Islet precursor cell (in vitro differentiated cells): ENCODE results near the gene PIGT.

Experiments
- DNase-seq: peaks from one replicate; pipeline ENCODE4 v3.0.0-alpha.2; 2018

Gene PIGT

GRCh38 chr20:45415822-45416637 is at the start of gene PIGT:
PIGT (plus strand) TSS chr20:45416141; CDS start chr20:45416157, 16 bp downstream.
- DNase-seq, result peak; percentile 91

- no peak for DNase-seq
These were observed 49.7 kb upstream of the PIGT start for GRCh38 chr20:45366192-45366591.

DNA sequence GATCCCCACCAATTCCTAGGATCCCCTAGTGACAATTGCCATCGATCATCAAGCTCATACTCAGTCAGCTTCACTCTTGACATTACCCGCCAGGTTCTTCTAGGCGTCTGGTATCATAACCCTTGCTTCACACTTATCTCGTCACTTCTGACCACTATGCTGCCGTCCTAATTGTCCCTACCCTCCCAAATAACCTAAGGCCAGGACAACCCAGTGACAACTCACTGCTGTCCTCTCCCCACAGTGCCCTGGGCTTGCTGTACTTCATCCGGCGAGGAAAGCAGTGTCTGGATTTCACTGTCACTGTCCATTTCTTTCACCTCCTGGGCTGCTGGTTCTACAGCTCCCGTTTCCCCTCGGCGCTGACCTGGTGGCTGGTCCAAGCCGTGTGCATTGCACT is 49.3 kb upstream of the PIGT start:
- DNase-seq, result no peak

GRCh38 chr20:45367126-45367525 is 48.8 kb upstream of the PIGT start:
- no peak for DNase-seq

- no peak for DNase-seq
These were observed 47.5 kb upstream of the PIGT start for GRCh38 chr20:45368221-45368980.

DNA sequence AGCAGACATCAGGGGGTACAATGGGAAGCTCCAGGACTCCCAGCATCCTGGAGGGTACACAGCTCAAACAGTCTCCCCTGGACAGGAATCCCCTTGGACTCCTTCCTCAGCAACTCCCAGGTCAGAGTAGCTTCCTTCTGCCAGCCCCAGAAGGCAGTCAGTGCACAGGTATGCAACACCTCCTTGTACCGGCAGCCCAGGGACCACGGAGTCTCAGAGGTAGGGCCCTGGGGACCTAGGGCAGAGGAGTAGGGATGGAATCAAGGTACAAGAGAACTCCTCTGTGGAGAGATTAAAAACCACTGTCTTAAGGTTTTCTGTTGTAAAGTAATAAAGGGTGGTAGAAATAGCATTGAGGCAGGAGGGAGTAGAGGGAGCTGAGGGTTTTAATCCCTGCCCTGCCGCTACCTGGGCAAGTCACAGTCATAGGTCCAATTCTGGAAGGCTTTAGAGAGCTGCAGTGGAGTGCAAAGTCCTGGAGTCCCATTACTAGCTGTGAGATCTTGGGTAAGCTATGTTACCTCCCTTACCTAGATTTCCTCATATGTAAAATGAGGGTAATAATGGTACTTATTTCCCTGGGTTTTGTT is 45.3 kb upstream of the PIGT start:
- no peak for DNase-seq

DNA sequence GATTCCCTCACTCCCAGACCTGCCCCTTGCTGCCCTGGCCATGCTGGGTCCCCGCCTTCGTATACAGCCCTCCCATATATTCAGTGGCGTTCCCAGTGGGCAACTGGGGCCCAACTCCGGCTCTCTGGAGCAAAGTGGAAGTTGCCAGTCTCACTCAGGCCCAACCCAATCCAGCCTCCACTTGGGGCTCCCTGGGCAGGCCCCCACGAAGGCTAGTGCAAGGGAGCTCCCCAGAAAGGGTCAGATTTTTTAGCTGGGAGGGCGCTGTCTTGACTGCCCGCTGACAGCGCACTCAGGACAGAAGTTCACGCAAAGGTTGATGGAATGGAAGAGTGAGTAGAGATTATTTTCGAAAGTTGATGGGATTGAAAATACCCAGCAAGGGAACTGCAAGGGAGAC is 43.7 kb upstream of the PIGT start:
- DNase-seq, result no peak

DNA sequence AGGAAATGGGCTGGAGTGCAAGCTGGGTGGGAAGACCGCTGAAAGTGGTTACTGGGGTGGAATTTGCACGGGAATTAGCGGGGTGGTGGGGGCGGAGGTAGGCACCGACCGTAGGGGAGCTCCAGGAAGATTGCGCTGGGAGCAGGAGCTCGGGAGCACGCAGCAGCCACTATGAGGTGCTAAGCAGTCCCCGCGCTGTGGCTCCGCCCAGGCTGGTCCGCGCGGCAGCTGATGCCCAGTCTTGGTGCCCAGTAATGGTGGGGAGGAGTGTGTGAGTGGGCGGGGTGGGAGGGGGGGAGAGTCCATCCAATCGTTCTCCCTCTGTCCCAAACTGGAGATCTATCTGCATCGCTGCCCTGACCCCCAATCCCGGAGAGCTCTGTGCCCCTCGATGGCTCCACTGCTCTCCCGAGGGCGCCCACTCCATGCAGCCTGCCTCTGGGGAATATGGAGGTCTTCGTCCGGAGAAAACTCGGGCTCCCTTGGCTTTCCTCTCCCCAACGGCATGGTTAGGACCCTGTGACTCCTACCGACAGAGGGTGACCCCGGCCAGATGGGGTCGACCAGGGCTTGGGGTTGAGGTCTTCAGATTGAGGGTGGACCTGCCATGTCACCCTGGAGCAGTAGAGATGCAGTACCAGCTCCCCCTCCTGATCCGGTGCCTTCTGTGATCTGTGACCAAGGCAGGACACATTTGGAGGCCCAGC is 43.1 kb upstream of the PIGT start:
- DNase-seq, result no peak

GRCh38 chr20:45373353-45374100 is 42.4 kb upstream of the PIGT start:
- peak; percentile 93 for DNase-seq

DNA sequence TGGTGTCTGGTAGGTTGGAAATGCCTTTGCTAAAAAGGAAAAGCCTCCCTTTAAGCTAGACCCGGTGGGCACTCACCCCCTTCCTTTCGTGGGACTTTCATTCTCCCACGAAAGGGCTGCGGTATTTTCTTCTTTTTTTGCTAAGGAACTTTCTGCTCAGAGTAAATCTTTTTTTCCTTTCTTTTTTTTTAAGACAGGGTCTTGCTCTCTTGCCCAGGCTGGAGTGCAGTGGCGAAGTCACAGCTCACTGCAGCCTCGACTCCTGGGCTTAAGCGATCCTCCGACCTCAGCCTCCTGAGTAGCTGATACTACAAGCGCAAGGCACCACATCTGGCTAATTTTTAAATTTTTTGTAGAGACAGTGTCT is 41.9 kb upstream of the PIGT start:
- DNase-seq, result no peak

DNA sequence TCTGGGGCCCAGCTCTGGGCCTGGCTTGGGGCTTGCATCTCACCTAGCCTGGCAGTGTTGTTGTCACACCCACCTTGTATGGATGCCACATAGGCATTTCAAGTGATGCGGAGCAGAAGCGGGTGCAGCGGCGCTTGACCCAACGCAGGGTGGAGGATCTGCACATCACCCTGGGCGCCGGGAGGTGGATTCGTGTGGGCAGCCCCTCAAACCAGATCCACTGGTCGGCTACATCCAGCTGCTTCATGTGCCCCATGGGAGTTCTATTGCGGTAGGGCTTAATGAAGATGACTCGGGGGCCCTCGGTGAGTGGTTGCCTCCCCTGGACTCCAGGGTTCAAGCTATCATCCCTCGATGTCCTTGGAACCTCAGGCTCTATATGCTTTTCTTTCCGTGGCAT is 41.0 kb upstream of the PIGT start:
- no peak for DNase-seq

DNA sequence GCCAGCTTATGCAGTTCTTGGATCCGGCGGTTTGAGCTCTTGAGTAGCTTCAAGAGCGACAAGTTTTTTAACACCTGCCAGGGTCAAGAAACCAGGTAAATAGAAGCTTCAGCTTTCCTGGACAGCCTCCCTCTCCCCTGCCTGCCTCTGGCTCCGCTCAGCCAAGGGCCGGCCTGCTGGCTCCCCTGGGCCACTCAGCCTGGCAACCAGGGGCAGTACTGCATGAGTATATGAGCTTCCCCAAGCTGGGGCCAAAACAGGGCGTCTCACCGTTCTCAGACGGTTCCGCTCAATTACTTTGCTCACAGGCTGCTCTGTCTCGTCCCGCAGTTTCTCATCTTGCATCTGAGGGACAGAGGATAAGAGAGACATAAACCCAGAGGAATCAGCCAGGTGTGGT is 38.7 kb upstream of the PIGT start:
- no peak for DNase-seq

- no peak for DNase-seq
These were observed 37.8 kb upstream of the PIGT start, which contains the start of gene TP53TG5 for GRCh38 chr20:45378191-45378590. TP53TG5 (minus strand) TSS chr20:45378325; CDS start chr20:45378236, 89 bp downstream.

DNA sequence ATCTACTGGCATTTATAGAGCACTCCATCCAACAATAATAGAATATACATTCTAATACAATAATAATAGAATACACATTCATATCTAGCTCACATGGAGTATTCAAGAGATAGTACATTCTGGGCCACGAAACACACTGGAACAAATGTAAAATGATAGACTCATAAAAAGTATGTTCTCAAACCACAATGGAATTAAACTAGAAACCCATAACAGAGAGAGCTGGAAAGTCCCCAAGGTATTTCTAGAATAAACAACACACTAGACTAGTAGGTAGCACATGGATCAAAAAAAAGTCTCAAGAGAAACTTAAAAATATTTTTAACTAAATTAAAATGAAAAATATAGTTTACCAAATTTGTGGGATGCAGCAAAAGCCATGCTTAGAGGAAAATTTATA is 28.7 kb upstream of the PIGT start:
- DNase-seq, result no peak

DNA sequence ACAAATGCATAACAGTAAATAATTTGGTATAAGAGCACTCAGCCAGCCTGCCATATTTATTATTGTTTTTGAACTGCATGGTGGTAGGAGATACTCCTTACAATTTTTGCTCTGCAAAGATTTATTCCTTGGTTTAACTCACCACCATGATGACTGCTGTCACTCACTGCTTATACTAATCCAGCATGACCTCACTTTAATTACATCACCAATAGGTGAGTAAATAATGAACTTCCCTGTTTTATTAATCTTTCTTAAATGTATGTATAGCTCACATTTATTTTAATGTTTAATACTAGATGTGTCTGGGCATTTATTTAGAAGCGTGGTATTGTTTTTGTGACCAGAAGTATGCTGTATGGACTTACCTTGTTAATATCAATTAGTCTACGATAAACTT is 25.0 kb upstream of the PIGT start:
- DNase-seq, result no peak

GRCh38 chr20:45391559-45391958 is 24.4 kb upstream of the PIGT start:
- no peak for DNase-seq

GRCh38 chr20:45392733-45393132 is 23.2 kb upstream of the PIGT start:
- DNase-seq, result no peak

DNA sequence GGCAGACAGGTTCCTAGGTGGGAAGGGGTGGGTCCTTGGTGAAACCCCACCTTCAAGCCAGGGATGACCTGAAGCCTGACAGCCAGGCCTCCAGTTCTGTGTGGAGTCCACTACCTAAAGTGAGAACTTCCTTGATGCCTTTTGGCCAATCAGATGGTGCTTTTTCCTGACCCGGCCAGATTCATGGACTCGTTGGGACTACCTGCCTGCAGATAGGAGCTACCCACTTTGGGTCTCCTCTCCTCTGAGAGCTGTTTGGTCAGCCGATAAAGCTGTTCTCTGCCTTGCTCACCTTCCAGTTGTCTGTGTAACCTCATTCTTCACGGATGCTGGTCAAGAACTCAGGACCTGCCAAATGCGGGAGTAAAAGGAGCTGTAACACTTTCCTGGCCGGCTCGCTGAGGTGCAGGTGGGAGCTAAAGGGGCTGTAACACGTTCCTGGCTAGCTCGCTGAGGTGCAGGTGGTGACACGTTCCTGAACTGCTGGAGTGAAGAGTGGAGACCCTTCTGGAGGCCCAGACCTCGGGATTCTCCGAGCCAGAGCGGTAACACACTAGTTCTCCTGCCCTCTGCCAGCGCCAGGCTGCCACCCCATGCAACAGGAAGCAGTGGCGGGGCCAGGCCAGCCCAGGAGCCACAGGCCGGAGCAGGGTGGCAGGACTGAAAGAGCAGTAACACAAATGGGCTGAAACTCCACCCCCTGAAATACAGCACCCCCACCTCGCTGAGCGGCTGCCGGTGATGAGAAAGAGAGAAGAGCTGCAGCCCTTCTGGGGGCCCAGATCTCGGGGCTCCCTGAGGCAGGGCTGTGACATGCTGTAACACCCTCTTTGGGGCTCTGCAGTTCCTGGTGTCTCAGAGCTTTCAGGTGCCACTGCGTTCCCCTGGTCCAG is 21.5 kb upstream of the PIGT start:
- no peak for DNase-seq

DNA sequence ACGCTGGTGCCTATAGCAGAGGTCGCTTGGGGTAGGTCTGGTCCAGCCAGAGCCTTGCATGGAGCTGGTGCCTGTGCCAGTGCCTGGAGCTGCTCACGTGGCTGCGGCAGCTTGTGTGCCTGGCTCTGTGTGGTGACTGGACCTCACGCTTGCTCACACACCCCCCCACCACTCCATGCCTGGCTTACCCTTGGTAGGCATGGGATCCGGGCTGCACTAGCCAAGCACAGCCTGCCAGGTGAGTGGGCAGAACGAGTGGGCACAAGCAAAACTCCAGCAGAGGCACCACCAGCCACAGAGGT is 20.9 kb upstream of the PIGT start:
- no peak for DNase-seq

DNA sequence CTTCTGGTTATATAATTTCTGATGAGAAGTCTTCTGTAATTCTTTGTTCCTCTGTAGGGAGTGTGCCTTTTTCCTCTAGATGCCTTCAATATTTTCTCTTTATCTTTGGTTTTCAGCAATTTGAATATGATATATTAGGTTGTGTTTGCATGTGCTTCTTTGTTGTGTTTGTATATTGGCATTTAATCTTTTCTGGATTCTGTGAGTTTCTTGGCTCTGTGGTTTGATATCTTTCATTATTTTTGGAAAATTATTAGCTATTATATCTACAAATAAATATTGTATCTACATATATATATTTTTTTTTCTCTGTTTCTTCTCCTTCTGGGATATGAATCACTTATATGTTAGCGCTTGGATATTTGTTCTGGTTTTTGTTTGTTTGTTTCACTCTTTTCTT is 16.9 kb upstream of the PIGT start:
- DNase-seq, result no peak

DNA sequence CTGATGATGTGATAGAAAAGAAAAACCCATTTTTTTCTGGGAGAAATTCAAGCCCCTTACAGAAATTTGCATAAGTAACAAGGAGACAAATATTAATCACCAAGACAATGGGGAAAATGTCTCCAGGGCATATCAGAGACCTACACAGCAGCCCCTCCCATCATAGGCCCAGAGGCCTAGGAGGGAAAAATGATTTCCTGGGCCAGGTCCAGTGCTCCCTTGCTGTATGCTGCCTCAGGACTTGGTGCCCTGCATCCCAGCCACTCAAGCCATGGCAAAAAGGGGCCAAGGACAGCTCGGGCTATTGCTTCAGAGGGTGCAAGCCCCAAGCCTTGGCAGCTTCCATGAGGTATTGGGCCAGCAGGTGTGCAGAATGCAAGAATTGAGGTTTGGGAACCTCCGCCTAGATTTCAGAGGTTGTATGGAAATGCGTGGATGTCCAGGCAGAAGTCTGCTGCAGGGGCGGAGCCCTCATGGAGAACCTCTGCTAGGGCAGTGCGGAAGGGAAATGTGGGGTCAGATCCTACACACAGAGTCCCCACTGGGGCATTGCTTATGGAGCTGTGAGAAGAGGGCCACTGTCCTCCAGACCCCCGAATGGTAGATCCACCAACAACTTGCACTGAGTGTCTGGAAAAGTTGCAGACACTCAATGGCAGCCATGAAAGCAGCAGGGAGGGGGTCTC is 15.5 kb upstream of the PIGT start:
- no peak for DNase-seq
